Hematopoietic multipotent progenitor cell treated with erythropoietin and hydrocortisone succinate and interleukin-3 and kit ligand, for 8 days (in vitro differentiated cells): ENCODE measurements around the gene ANKRD28.

Experiments used
- DNase-seq: peaks from one replicate; pipeline ENCODE4 v3.0.0-alpha.2; 2015

ANKRD28 gene

DNA sequence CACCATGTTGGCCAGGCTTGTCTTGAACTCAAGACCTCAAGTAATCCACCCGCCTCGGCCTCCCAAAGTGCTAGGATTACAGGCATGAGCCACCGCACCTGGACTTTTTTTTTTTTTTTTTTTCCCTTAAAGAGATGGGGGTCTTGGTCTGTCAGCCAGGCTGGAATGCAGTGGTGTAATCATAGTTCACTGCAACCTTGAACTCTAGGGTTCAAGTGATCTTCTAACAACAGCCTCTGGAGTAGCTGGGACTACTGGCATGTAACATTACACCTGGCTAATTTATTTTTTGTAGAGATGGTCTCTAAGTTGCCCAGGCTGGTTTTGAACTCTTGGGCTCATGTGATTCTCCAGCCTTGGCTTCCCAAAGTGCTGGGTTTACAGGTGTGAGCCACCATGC is 81.6 kb downstream of the ANKRD28 start:
- no peak for DNase-seq

DNA sequence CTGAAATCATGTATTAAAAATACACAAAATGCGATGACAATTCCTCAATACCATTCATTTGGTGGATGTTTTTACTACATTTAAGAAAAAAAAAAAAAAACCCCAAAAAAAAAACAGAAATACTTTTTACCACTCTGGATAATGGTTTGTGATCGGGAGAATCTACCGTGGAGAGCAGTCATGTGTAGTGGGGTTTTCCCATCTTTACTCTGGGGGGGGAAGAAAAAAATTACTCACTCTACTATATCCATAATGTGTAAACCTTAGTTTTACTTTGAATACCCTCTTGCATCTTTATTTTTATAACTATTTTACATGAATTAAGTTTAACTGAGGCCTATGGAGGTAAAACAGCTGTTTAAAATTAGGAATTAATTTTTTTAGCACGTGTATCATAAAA is 83.3 kb downstream of the ANKRD28 start:
- no peak for DNase-seq

DNA sequence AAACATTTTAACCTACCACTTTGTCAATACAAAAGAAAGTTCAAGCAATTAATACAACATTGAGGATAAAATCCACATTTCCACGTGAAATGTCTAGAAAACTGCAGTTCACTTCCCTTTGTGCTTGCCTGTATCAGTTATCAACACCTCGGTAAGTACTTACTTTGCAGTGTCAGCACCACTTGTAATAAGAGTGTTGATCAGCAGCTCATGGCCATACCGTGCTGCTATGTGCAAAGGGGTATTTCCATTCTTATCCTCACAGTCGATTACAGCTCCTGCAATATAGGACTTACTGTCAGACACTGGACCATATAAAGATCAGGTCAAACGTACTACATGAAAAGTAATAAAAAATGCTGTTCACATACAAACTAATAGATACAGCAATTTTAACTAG is 84.4 kb downstream of the ANKRD28 start:
- DNase-seq: no peak

DNA sequence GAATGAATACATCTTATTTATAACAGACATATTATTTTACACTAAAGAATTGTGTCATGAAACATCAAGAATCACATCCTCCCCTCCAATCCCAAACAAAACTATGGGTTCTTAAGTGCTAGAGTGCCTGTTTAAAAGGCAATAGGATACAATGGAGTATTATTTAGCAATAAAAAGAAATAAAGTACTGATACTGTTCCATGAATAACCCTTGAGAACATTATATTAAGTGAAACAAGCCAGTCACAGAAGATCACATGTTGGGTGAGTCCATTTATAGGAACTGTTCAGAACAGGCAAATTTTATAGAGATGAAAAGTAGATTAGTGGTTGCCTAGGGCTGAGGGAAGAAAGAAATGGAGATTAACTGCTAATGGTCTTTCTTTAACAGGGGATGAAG is 86.5 kb downstream of the ANKRD28 start:
- DNase-seq: no peak

DNA sequence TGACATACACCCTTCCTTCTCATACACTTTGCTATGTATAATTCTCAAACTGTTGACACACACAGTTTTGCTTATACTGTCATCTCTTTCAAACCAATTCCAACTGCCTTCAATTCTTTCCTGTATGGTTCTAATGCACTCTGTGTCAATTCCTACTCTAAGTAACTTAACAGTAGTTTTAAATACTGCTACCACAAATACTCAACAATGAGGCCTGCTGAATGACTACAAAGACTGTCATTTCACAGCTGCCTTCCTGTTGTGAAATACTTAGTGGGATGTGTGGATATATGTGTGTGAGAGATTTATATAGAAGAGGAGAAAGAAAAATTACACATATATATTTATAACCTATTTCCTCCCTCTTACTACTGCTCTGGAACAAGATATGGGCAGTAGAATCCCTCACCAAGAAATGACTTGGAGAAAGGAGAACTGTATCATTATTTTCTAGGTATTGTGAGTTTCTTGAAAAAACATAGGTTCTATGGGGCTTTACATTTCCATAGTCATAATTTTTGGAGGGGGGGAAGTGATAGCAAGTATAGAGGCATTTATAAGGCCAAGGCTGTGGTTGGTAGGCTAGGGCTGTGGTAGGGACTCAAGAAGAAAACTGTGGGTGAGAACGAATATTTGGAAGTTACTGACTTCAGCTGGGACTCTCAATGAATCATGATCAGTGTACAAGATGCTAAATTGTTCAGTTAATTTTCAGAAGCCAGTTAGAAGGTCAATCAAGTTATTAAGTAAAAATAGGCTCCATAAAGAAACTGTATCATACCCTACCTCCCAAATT is 88.7 kb downstream of the ANKRD28 start:
- no peak for DNase-seq

DNA sequence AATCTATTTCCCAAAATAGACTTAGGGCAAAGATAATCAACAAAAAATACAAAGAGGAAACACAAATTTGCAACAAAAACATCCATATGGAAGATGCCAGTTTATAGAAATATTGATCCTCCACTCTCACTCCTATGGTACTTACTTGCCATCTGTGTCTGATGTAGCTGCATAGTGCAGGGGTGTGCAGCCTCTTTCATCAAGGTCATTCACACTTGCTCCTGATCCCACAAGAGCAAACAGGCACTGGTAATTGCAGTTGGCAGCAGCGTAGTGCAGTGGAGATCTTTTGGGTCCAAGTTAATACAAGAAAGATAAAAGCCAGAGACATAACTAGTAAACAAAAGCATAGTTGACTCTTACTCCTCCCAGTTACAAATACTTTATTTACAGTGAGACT is 90.0 kb downstream of the ANKRD28 start:
- no peak for DNase-seq

DNA sequence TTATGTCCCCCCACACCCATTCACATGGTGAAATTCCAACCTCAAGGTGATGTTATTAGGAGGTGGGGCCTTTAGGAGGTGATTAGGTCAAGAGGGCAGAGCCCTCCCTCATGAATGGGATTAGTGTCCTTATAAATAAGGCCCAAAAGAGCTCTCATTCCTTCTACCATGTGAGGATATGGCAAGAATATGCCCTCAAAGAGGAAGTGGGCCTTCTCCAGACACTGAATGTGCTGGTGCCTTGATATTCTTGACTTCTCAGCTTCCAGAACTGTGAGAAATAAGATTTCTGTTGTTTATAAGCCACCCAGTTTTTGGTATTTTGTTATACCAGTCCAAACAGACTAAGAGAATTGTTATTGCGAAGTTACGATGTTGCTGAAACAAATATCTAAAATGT is 94.4 kb downstream of the ANKRD28 start:
- no peak for DNase-seq

DNA sequence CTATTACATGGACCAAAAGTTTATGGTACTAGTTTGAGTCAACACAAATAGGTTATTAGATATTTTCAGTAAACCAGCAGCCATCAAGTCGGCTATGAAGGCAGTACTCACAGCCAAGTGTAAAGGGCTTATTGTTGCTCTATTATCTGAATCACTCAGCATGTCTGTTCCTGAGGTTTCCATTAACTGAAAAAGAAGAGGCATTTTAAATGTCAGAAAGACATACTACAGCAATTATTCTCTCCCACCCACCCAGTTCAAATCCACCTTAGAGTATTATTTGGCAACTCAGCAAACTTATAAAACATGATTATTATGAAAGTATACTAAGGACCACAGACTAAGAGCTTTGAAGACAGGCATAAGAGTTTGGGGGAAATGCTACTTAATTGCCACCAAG is 103.2 kb downstream of the ANKRD28 start:
- DNase-seq: no peak

DNA sequence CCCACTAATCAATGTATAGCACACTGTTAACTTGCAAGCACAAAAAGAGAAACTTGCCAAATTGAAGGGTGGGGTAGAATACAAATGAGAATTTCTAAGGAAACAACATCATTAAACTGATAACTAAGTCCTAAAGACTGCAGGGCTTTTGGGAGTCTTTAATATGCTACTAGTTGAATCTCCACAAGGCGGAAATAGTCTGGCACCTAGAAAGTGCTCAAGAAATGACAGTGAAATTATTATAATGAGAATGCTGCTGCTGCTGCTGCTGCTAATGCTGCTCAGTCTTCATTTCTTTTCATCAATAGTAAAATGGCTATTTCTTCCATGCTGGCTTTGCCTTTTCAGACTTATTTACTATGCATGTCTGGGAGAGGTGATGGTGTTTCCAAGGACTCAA is 104.4 kb downstream of the ANKRD28 start:
- DNase-seq: peak; percentile 14

DNA sequence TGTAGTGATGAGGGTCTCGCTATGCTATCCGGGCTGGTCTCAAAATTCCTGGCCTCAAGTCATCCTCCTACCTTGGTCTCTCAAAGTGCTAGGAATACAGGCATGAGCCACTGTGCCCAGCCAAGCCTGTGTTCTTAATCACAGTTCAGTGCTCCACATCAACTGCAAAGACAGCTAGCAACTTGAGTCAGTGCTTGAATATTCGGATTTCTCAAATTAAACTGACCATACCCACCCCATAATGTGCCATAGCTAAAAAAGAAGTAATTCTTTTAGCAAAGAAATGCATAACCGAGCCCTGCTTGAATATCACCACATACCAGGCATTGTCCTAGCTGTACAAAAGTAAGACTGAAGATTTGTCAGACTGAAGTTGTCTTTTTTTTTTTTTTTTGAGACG is 107.0 kb downstream of the ANKRD28 start:
- no peak for DNase-seq

DNA sequence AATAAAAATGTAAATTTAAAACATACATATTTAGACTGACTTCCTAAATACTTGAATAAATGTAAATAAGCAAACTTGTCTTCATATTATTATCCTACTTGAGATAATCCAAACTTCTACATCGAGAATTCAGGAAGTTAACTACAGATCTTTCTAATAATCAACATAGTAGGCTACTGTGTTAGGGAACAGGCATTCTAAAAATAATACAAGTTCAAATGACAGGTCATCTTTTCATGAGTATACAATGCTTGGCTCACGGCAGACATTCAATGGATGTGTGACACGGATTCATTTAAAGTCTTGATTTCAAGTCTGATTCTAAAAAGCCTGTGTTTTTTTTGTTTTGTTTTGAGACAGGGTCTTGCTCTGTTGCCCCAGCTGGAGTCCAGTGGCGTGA is 107.5 kb downstream of the ANKRD28 start:
- no peak for DNase-seq

DNA sequence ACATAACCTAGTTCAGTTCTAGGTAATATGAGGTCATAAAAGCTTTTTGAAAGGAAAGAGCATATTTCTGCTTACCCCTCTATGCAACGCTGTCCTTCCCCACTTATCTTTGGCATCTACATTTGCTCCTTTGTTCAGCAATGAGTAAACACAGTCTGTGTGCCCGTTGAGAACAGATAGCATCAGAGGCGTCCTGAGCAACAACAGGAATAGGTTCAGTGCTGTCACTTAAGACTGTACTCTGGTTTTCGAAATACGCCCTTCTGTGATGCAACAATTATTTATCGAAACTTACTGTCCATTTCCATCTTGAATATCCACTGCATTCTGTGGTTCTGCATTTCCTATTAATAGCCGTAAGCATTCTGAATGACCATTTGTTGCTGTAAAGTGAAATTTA is 111.9 kb downstream of the ANKRD28 start:
- DNase-seq: peak; percentile 18

DNA sequence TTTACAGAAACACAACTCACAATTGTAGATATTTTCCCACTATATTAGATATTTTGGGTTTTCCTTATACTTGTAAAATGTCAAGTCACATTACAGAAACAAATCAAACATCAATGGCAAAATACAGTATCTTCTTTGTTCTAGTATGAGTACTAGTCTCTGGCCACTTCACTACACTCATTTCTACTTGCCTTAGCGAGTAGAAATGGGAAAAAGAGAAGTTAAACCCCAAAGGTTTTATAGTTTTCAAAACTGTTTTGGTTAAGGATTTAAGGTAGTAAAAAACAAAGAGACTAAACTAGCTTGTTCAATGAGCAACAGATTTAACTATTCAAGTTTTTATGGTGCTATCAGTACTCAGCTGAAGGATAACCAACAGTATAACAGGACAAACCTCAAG is 114.5 kb downstream of the ANKRD28 start:
- DNase-seq: no peak

DNA sequence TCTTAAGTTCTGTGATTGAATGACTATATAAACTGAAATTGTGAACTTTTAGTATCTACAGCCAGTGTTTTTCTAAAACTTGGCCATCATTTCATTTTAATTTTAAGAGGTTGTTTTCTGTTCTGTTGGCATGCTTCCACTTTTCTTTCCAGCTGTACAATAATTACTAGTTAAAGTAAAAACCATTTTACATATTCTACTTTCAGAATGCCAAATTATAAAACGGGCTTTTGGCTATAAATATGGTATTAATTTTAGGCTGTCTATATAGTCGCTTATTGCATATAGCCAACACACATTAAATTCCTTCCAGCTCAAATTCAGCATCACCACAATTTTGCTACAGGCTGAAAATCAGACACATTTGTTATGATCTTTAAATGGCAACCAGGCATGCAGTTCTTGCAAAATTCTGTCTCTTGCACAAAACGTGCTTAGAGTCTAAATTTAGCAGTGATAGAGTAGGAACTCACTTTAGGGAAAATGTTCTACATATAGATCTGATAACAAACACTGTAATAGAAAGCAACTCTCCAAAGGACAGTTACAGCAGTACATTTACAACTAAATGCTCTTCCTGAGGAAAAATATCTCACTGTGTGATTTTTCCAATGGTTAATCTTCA is 115.1 kb downstream of the ANKRD28 start:
- no peak for DNase-seq

DNA sequence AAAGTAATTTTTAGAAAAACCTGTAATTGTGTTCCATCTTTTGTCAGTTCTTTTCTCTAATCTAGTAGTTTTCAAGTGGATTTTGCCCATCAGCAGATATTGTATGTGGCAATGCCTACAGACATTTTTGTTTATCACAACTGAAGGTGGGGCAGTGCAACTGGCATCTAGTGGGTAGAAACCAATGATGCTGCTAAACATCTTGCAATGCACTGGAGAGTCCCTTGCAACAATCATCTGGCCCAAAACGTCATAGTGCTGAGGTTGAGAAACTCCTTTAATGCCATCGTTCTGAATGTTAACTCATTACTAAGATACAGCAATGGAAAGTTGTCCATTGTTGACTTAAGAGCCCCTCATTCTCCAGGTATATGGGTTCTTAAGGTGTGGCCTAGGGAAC is 116.1 kb downstream of the ANKRD28 start:
- no peak for DNase-seq

DNA sequence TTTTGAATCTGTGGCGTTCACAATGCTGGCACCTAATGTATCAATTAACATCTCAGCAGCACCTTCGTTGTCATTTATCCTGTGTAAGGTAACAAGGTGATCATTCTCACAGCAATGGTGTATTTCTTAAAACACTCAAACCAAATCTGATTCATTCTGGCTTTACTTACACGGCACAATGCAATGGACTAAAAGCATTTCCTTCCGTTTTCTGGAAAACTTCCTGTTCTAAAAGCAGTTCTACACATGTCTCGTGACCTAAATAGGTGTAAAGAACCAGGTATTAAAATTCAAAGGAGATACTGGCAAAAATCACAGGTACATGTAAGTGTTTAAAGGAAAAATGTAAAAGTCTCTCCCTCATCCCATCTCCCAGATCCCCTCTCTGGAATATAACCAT is 118.5 kb downstream of the ANKRD28 start:
- DNase-seq: no peak

DNA sequence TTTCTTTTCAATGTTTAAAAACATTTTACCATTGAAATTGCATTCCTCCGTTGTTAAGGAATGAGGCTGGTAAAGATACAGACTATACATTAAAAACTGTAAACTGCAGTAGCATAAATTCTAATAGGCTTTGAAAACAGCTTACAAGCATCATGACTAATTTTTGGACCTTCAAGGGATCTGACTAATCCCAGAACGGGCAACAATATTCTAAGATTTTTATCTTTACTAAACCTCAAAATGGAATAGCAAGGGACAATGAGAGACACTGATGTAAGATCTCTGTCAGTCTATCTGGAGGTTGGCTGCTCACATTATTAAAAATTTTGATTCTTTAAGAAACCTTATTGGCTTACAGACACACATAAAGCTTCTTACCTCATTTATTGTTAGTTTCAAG is 121.5 kb downstream of the ANKRD28 start:
- no peak for DNase-seq

DNA sequence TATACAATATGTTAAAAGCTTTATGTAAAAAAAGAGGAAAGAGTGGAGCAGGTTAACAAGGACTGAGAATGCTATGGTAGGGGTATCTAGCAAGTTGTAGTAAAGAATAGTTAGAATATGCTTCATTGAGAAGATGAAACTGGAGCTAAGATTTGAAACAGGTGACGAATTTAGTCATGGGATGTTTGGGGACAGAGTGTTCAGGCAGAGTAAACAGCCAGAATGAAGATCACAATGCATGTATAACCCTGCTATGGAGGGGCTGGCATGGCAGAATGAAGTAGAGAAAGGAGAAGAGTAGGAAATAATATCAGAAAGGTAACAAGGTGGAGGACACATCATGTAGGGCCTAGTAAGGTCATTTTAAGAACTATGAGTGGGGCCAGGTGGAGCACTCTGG is 124.2 kb downstream of the ANKRD28 start:
- DNase-seq: no peak

DNA sequence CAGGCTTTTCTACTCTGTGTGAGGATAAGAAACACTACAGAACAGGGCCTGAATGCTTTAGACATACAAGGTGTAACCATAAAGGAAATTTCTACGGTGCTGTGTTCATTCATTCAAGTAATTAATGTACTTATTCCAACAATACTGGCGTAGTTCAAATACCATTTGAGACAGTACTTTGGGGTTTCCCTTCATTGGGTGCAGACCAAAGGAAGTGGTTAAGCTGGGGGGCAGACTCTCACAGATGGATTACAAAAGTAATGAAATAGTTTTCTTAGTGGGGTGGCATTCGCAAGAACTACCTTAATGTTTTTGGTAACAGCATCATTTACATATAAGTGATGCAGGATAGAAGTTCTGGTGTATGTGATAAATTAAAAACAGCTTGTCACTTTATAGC is 130.3 kb downstream of the ANKRD28 start:
- no peak for DNase-seq

DNA sequence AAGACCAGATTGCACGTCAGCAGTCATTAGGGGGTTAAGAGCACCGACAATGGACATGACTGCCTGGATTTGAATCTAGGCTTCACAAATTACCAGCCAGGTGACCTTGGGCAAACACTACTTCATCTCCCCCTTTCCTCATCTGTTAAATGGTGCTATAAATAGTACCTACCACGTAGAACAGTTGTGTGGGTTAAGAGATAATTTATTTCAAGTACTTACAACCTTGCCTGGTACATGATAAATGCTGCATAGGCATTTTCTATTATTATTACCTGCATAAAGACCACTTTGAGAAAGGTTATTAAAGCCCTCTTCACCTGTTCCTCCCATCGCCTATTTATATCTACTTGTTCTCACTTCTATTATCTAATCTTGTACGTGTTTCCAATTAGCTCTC is 131.5 kb downstream of the ANKRD28 start:
- no peak for DNase-seq

DNA sequence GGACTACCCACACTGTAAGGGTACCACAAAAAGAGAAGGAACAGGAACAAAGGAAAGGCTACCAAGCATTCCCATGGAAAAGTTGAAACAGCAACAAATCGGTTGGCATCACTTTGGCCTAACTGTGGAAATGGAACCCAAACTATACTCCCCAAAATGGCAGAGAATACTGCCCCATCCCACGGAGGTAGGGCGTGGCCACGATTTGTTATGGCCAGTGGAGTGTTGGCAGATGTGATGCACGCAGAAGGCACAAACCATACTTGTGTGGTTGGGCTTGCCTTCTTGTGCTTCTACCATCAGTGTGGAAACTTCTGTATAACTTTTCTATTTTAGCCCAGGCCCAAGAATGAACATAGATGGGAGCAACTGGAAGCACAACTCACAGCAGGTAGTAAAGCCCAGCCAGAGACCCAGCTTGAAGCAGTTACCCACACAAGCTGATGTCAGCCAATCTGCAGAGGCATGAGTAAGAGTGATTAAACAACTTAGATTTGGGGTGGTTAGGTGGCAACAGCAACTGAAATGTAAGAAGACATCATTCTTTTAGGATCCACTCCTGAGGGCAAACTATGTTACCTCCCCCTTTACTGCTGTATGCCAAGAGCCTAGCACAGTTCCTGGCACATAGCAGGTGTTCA is 132.1 kb downstream of the ANKRD28 start:
- no peak for DNase-seq

DNA sequence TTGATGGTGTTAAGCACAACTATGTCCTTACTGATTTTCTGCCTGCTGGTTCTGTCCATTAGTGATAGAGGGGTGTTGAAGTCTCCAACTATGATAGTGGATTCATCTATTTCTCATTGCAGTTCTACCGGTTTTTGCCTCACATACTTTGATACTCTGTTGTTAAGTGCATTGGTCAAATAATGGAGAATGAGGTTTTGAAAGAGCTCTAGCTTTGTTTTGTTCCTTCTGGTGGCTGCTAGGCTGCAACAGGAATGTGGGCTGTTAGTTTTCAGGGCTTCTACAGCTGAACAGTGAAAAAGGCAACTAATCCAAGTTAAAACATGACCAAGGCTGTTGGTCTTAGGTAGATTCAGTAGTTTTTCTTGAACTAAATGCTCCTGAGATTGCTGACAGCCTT is 133.6 kb downstream of the ANKRD28 start:
- DNase-seq: no peak

DNA sequence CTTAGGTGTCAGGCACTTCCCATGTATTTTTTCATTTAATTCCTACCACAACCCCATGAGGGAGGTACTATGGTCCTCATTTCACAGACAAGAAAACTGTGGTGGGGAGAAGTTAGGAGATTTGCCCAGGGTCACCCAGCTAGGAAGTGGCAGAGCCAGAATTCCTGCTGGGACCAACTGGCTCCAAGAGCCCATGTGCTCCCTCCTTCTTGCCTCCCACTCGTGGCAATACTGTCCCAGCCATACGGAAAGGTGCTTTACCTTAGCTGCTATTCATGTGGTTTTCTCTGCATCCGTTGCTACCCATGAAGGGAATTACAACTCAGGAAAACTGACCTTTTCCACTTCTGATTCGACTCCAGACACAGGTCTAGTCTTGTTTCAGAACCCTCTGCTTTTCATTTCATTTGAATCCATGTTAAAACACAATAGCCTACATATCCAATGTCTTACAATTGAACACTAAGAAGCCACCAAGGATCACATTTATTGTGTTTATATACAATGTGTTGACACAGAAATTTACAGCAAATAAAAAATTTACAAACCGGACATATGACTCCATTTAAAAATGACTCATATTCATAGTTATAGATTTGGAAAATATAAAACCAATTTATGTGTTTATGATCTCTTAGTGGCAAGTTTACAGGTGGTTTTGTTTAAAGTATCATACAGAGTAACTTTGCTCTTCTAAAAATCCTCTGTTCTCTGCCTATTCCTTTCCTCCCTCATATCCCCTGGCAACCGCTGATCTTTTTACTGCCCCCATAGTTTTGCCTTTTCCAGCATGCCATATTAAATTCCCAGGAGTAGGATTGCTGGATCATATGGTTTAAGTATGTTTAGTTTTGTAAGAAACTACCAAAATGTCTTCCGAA is 137.5 kb downstream of the ANKRD28 start:
- no peak for DNase-seq
